WI38 (cell line): ENCODE results near the gene LYSMD1.

Source experiments
- H3K4me3 ChIP-seq: 2 replicates; pipeline ENCODE4 v1.5.1; 2011; ENCODE audit warnings: low read depth, mild to moderate bottlenecking, control low read depth, low read length
- TF ChIP-seq, protein P1 (sequence below): IDR thresholded peaks from 2 replicates; pipeline ENCODE4 v1.5.1; 2012; ENCODE audit warnings: low read depth, mild to moderate bottlenecking, control low read depth, low read length

Gene LYSMD1

DNA sequence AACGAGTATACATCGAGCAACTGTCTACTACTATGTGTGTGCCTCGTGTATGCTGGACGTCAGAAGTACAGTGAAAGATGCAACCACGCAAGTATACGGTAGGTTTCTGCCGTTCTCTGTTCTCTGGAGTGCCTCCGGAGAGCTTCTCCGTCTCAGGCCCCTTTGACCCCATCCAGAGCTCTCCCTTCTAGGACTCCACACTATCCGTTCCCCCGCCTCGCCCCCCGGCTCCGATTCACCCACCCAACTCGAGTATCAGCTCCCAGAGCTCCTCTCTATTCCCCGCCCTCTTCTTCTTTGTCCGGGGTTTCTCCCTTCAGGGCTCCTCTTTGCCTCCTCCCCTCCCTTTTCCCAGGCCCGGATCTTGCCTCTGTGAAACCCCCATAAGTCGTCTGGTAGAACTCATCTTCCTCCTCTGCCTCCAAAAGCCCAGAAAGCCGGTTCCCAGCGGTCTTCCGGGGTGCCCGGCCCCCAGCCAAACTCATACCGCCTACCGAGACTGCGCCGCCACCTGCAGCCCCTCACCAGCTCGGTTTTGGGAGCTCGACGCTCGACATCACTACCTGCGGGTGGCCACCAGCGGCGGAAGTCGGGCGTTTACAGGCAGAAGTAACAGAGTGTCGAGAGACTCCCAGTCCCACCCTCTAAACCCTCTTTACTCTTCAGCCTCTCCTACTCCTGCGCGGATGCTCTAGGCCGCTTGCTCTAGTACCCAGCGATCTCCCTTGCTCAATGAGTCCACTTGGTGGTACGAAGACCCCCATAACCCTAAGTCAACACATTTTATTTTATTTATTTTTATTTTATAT lies 24.1 kb upstream of the LYSMD1 start, which contains the start of gene VPS72:
Gene VPS72, minus strand, starts transcription at position 561 of the 809 bp plus-strand sequence. Its CDS starts 76 bp downstream, at position 485.
- TF ChIP-seq, protein P1, sequence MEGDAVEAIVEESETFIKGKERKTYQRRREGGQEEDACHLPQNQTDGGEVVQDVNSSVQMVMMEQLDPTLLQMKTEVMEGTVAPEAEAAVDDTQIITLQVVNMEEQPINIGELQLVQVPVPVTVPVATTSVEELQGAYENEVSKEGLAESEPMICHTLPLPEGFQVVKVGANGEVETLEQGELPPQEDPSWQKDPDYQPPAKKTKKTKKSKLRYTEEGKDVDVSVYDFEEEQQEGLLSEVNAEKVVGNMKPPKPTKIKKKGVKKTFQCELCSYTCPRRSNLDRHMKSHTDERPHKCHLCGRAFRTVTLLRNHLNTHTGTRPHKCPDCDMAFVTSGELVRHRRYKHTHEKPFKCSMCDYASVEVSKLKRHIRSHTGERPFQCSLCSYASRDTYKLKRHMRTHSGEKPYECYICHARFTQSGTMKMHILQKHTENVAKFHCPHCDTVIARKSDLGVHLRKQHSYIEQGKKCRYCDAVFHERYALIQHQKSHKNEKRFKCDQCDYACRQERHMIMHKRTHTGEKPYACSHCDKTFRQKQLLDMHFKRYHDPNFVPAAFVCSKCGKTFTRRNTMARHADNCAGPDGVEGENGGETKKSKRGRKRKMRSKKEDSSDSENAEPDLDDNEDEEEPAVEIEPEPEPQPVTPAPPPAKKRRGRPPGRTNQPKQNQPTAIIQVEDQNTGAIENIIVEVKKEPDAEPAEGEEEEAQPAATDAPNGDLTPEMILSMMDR = no peak

DNA sequence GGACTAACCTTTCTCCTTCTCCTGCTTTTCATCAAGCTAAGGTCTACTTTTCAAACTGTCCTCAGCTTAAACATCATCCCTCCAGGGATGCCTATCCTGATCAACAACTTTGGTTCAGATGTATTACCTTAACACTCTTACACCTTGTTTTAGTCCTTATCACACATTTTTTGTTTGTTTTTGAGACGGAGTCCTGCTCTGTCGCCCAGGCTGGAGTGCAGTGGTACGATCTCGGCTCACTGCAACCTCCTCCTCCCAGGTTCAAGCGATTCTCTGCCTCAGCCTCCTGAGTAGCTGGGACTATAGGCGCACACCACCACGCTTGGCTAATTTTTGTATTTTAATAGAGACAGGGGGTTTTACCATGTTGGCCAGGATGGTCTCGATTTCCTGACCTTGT lies 23.0 kb upstream of the LYSMD1 start:
- peak overlapping the region; percentile 74 for H3K4me3 ChIP-seq

More for the DNA sequence above, 24.1 kb upstream of the LYSMD1 start, which contains the start of gene VPS72:
- H3K4me3 ChIP-seq = peak within 1 kb of the TSS; percentile 74

DNA sequence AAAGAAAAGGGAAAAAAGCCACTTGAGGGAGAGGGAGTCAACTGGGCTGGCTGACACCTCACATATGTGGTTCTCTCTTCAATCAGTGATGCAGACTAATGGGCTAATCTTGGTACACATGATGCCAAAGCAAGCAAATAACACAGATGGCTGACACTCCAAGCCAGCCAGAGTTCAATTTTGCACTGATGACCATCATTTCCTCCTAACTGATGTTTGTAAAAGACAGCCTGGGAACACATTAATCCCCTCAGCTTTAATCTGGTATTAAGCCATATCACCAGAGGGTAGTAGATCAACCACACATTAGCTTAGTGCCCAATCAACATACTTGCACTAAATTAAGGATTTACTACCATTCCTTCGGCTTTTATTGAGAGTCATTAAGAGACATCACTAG lies 21.5 kb upstream of the LYSMD1 start:
- TF ChIP-seq, protein P1 = no peak
- H3K4me3 ChIP-seq = no peak overlapping the region

DNA sequence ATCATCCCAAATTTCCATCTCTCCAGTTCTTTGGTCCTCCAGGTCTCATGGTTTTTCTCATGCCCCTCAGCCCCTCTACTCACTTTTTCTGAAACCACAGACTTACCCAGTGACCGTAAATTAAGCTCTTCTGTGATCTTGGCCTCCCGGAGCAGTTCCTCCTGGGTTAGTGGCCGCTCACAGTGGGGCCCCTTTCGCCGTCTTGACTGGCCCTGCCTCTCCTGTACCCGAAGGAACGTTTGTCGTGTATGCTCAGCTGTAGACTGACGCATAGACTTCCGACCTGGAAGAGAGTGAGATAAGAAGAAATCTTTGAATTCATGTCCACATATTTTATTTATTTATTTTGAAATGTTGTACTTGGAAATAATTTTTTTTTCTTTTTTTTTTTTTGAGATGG lies 18.5 kb upstream of the LYSMD1 start:
- no peak overlapping the region for H3K4me3 ChIP-seq

DNA sequence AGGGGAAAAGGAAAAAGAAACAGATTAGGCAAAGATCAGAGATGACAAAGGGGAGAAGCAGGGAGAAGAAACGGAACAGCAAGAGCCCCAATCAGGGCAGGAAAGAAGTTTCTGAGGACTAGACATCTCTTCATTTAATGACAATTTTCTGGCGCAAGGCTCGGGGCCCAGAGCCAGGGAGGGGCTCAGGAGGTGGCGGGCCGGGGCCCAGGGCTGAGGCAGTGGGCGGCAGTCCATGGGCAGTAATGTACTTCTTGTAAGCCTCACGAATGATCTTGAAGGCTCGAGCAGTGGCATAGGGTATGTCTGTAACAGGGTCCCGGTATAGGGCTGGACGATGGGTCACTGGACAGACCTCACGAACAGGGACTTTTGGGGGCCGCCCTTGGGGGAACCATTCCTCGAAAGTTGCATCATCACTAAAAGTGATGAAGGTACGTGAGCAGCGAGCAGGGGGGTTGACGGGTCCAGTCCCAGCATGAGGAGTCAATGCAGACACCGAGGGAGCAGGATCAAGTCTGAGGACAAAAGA lies 10.9 kb upstream of the LYSMD1 start:
- TF ChIP-seq, protein P1 = no peak
- no peak overlapping the region for H3K4me3 ChIP-seq

More for the DNA sequence above, 18.5 kb upstream of the LYSMD1 start:
- TF ChIP-seq, protein P1 = no peak

DNA sequence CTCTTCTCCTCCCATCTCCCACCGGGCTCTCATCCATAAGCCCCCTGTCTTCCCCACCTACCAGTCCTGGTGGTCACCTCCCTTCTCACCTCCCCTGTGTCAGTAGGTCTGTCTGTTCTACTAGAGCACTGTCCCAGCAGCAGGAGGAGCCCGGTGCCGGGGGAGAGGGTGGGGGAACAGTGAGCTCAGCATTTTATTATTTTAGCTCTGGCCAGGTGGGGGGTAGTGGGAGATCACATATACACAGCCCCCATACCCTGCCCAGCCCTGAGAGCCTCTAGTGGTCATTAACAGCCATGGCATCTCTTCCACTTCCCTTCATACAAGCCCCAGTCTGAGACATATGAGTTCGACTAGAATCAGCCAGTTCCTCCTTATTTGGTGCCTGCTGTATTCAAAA lies 10.2 kb upstream of the LYSMD1 start, which contains the start of gene TMOD4:
Gene TMOD4, minus strand, starts transcription at position 119 of the 400 bp plus-strand sequence. CDS start 1,106 bp downstream, outside the sequence.
- H3K4me3 ChIP-seq = no peak within 1 kb of the TSS
- TF ChIP-seq, protein P1 = peak; percentile 74

DNA sequence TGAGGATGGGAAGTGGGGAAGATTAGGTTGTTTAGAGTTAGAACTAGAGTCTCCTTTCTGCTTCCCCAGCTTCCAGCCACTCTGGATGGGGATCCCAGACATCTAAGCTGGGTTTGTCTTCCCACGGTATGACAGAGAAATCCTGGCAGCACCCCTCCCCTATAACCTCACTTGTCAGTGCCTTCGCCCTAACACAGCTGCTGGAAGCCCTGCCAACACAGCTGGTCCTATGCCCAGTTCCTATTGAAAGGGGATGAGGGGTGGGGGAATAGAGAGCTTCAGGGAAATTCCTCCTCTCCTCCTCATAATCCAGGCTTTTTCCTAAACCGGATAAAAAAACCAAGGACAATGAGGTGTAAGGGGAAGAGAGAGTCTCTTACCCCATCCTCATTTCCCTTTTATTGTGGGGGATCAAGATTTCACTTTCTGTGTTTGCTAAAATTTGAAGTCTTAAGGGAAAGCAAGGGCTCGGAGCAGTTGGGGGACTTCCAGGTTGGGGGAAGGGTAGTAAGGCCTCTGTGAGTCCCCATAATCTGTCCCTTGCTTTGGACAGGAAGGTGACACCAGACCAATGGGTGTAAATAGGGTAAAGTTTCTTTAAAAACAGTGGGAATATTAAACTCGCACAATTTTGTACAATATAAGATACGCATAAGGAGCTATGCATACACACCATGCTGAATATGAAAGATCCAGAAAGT lies 9.5 kb upstream of the LYSMD1 start:
- no peak overlapping the region for H3K4me3 ChIP-seq
- TF ChIP-seq, protein P1 = no peak
